CD4-positive, alpha-beta T cell treated with Interleukin-15 for 1 hour (primary cell): Measurements from ENCODE around the gene TBC1D24.
"Not testable (repeated sequence)": the region's sequence is repeated elsewhere in the genome, so short reads cannot be mapped to it uniquely, and the experiment has no call there.

Experiments used
- DNase-seq: peaks from one replicate; pipeline ENCODE4 v3.0.0-alpha.2; 2020

Gene TBC1D24

DNA sequence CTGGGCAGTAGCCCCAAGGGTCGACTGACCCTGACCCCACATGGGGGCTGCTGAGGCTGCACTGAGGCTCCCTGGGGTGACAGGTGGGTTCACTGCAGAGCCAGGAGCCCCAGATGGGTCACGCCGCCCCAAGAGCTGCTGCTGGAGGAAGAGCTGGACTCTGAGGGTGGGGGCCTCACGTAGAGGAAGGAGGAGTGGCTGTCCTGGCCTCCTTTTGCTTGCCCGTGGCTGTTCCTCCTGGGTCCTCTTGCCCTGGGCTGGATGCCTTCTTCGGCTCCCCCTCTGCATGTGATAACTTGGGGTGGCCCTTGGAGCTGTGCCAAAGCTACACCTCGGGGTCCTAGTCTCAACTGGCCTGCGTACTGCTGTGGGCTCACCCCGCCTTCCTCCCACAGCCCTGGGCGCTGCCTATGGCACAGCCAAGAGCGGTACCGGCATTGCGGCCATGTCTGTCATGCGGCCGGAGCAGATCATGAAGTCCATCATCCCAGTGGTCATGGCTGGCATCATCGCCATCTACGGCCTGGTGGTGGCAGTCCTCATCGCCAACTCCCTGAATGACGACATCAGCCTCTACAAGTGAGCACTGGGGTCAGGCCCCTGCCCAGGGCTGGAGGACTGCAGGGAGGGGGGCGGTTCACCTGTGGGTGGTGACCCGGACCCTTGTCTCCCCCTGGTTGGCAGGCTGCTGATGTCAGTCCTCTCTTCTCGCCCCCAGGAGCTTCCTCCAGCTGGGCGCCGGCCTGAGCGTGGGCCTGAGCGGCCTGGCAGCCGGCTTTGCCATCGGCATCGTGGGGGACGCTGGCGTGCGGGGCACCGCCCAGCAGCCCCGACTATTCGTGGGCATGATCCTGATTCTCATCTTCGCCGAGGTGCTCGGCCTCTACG is 44.1 kb downstream of the TBC1D24 start:
- no peak for DNase-seq

DNA sequence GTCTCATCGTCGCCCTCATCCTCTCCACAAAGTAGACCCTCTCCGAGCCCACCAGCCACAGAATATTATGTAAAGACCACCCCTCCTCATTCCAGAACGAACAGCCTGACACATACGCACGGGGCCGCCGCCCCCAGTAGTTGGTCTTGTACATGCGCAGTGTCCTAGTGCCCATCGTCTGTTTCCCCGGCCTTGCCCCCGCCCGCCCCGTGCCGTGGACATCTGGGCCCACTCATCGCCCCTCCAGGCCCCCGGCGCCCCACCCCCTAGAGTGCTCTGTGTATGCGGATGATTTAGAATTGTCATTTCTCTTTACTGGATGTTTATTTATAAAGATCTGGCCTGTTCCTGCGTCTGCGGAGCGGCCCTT is 44.8 kb downstream of the TBC1D24 start:
- DNase-seq: no peak

DNA sequence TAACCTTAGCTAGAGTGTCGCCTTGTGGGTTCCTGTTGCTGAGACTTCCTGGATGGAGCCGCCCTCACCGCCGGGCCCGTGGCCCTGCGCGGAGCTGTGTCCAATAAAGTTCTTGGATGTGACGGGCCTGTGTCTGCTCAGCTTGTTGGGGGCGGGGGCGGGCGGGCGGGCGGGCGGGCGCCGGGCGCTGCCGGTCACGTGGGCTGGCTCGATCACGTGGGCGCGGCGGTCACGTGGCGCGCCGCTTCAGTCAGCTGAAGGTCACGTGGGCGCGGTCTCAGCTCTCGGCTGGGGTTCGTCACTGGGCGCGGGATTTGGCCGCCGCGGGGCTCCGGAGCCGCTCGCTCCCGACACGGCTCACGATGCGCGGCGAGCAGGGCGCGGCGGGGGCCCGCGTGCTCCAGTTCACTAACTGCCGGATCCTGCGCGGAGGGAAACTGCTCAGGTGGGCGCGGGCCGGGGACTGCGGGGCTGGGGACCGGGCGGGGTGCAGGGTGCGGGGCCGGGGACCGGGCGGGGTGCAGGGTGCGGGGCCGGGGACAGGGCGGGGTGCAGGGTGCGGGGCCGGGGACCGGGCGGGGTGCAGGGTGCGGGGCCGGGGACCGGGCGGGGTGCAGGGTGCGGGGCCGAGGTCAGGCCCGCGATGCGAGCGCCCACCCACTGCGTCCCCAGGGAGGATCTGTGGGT is 45.3 kb downstream of the TBC1D24 start, which contains the start of gene AMDHD2:
Gene AMDHD2 (plus strand): TSS at position 275 of the 687 bp plus-strand sequence. CDS start 88 bp downstream, at position 363.
- DNase-seq: peak; percentile 91

DNA sequence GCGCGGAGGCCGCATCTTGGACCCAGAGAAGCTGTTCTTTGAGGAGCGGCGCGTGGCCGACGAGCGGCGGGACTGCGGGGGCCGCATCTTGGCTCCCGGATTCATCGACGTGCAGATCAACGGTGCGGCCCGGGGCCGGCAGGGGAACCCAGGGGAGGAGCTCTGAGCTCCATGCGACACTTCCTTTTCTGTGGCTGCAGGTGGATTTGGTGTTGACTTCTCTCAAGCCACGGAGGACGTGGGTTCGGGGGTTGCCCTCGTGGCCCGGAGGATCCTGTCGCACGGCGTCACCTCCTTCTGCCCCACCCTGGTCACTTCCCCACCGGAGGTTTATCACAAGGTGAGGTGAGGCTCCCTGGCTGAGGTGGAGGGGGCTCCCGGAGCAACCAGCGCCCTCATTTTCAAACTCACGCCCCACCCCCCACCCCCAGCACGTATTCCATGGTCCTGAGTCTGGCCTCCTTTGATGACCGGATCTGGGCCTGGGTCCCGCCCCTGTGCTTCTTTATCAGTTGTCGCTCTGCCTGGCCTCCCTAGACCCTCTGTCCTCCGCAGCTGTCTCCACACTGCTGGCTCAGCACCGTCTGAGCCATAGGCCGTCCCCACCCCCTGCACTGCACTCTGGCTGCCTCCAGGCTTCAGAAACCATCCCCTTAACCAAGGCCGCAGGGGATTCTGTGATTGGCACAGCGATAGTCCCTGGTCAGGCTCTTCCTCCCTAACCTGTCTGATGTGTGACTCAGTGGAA is 46.0 kb downstream of the TBC1D24 start:
- DNase-seq: peak; percentile 87

DNA sequence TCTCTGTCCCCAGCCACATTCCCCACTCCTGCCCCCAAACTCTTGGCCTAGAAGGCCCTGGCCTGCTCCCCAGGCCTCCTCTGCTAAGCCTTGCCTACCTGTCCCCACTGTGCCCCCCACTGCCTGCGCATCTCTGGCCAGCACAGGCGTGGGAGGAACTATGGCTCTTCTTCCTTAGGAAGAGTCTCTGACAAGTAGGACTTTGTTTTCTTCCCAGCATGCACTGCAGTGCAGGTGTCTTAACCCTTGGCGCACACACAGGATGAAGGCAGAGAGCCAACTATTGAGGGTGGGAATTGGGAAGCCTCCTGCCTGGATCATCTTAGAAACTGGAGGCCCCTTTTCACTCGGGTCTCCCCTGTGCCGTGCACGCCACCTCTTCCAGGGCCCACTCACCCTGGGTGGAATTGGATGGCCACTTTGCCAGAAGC is 48.9 kb downstream of the TBC1D24 start:
- peak; percentile 14 for DNase-seq

DNA sequence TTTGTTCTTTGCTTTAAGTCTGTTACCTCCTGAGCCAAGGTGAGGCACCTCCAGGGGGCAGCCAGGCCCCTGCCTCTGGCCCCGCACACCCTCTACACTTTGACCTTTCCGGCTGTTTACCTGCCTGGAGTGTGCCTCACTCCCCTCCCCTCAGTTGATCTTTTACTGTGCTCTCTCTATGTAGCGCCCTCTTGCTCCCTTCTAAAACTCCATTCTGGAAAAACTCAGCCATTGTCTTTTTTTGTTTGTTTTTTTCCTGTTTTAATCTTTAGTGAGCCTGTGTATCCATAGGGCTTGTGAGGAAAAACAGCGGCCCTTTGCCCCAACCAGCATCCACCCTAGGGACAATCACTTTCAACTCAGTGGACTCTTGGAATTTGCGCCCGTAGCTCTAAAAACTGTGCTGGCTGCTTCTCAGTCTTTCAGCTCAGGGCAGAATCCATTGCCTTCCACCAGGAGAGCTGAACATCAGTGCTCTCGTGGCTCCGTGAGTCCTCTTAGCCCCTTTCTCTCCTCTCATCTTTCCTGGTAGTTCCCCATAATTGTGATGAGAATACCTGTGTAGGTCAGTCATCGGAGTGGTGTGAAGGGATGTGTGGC is 49.5 kb downstream of the TBC1D24 start:
- DNase-seq: peak; percentile 6

DNA sequence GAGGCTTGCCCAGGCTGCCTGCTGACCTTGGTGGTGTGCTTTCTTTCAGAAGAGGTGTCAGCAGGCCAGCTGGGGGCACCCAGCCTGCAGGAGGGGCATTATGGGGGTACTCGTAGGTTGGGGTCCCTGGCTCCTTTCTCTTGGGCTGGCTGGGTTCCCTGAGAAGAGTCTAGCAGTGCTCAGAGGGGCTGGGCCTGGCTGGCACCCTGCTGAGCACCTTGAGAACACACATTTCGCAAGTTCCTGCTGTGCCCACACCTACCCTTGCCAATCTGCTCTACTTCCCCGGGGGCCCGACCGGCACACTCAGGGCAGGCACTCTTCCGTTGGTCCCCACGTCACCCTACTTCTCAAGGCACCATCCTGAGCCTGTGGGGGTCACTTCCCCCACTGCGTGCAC is 51.2 kb downstream of the TBC1D24 start:
- no peak for DNase-seq

DNA sequence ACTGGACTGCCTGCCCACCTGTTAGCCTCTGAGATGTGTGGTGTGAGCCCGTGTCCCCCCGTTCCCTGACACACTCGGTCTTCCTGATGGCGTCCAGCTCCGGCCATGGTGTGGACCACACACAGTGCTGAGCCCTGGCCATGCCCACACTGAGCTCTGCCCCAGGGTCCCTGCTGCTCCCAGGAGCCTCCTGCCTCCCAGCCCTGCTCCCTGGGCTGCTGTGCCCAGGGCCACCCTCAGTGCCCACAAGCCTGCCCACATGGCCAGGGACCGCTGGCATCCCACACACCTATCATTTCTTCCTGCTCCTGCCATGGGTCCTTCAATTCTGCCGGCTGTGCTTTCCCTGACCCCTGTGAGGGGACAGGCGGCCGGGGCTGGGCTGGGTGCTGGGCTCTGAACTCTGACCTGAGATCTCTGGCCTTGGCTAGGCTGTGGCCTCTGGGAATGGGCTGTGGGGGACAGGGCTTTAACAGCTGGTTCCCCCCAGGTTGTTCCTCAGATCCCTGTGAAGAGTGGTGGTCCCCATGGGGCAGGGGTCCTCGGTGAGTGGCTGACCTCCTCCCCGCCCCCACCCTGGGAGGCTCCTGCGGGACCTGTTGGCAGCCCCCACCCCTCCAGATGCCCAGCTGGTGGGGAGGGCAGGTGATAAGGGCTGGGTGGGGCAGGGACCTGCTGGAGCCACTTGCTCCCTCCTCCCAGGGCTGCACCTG is 52.3 kb downstream of the TBC1D24 start:
- DNase-seq: no peak

DNA sequence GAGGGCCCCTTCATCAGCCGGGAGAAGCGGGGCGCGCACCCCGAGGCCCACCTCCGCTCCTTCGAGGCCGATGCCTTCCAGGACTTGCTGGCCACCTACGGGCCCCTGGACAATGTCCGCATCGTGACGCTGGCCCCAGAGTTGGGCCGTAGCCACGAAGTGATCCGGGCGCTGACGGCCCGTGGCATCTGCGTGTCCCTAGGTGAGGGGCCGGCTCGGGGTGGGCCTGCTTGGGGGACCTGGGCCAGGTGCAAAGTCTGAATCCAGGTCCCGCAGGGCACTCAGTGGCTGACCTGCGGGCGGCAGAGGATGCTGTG is 52.8 kb downstream of the TBC1D24 start:
- DNase-seq: peak; percentile 16

DNA sequence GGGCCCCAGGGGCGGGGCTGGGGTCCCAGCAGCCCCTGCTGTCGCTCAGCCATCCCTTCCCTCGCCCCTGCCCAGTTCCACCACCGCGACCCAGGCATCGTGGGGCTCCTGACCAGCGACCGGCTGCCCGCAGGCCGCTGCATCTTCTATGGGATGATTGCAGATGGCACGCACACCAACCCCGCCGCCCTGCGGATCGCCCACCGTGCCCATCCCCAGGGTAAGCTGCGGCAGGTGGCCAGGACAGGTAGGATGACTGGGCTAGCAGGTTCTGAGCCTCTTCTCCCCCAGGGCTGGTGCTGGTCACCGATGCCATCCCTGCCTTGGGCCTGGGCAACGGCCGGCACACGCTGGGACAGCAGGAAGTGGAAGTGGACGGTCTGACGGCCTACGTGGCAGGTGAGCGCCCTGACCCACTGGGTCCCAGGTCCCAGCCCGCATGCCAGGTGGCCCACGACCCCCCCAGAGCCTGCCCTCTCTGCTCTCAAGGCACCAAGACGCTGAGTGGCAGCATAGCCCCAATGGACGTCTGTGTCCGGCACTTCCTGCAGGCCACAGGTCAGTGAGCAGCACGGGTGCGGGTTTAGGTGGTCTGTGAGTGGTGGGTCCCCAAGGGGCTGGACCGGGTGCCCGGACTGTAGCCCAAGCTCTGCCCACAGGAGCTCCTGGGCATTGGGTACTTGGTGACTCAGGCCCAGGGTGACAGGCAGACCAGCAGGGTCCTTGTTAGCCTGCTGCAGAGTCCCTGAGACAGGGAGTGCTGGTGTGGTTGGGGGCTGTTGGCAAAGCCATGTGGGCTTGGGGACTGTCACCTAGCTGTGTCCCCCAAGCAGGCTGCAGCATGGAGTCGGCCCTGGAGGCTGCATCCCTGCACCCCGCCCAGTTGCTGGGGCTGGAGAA is 53.5 kb downstream of the TBC1D24 start:
- peak; percentile 13 for DNase-seq

DNA sequence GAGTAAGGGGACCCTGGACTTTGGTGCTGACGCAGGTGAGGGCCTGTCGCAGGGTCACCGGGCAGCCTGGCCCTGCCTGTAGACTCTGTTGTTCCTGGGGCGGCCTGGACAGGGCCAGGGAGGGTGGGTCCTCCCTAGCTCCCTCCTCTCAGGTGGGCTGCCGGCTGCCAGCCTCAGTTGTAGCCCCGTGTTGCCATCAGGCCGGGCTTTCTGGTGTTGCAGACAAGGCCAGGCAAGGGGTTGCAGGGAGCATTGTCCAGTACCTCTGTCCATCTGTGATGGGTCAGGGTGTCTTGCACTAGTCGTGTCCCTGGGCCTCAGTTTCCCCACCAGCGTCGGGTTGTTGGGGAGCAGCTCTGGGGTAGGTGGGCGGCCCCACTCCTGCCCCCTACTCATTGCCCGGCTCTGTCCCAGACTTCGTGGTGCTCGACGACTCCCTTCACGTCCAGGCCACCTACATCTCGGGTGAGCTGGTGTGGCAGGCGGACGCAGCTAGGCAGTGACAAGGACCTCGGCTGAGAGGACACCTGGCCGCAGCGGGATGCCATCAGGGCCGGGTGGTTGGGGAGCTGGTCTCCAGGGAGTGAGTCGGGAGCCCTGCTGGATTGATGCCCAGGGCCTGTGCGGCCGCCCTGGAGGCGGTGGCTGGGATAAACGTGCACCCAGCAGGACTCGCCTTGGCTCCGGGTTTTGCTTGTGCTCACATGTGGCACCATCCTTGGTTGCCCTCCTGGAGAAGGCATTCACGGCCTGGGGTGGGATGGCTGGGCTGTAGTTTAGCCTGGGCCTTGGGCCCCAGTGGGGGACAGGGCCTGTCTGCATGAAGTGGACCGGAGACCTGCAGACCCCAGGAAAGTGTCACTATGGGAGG is 54.4 kb downstream of the TBC1D24 start:
- DNase-seq: peak; percentile 15

DNA sequence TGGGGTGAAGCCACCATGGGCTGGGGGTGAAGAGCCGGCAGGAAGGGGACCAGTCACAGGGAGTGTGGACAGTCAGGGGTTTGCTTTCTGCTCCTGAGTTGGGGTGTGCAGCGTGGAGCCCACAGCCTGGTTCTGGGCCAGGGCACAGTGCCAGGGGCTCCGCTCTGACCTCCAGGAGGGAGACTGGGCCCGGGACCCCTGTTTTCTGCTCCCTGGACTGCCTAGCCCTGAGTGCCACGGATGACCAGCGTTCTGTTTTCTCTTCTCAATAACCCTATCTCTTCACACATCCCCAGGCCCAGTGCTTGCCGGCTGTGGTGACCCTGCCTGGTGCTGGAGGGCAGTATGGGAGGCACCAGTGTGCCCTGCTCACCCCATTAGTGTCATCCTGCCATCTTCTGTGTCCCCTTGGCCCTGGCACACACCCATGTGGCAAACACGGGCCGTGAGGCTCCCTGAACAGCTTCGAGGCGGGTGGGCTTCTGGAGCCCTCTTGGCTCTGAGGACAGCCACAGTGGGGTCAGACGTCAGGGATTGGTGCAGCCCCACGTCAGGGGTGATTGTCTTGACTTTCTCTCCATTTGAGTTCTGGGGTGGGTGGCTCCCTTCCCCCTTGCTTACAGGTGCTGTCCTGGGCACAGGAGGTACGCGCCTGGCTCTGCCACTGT is 55.2 kb downstream of the TBC1D24 start:
- peak; percentile 4 for DNase-seq

DNA sequence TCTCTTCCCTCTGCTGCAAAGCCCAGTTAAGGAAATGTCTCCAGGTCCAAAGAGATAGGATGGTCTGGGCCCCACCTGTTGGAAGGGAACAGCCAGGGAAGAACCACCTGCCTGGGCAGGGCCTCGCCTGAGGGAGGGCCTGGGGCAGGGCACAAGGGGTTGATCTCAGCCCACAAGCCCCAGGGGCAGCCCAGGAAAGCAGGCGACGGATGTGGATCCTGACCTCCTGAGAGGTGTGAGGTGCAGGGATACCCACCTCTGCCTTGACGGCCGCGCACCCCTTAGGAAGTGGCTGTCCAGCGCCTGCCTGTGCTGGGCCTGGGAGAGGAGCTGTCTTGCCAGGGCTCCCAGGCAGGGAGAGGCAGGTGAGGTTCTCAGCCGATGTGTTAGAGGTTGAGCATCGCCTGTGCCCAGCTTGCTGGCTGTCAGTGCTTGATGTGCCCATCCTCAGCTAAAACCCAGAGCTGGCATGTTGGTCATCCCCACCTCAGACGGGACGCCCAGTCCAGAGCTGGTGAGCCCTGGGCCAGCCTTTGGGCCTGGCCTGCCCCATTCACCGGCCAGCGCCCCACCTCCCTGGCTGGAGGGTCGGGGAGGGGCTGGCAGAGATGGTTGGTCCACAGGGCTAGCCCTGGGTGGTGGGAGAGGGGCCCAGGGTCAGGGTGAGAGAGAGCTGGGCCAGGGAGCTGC is 55.8 kb downstream of the TBC1D24 start:
- DNase-seq: peak; percentile 15

DNA sequence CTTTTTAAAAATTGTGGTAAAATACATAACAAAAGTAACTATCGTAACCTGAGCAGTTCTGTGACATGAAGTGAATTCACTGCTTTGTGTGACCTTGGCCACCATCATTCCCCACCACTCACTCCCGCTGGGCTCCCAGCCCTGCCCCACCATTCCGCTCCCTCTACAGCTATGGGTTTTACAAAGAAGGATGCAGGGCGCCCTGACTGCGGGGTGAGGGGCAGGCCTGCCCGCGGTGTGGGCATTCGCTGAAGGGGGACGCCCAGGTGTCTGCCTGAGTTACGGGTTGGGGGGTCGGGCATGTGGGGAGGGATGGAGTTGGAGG is 56.4 kb downstream of the TBC1D24 start, which contains the start of gene CEMP1:
Gene CEMP1 (minus strand): TSS at position 38 of the 325 bp plus-strand sequence. CDS start 335 bp downstream, outside the sequence.
- DNase-seq: no peak

DNA sequence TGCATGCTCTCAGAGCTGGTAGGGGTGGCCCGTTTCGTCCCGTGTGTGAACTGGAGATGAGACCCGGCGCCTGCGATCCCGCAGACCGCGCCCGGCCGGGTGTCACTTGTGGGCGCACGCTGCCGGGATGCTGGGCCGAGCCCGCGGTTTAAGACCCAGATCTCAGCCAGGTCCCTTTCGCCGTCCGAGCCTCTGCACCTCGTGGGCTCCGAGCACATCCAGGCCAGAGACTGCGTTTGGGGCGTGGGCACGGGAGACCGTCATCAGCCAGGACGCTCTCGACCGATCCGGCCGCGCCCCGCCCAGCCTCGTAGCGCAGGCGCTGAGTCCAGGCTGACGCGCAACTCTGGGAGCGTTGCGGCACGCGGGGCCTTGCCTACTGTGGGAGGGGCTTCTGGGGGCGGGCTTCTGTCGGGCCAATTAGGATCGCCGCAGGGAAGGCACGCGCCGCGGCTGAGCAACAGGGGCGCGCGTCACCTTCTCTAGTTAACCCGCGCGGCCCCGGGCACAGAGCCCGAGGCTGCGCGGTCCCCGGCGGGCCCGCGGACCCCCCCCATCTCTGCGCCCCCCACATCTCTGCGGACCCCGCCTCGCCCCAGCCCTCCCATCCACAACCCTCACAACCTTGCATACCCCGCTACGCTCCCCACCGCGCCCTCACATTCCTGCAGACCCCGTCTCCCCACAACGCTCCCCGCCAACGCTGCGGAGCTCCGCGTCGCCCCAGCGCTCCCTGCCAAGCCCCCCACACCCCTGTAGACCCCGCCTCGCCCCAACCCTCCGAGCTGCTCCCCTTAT is 57.0 kb downstream of the TBC1D24 start:
- DNase-seq: peak; percentile 97

DNA sequence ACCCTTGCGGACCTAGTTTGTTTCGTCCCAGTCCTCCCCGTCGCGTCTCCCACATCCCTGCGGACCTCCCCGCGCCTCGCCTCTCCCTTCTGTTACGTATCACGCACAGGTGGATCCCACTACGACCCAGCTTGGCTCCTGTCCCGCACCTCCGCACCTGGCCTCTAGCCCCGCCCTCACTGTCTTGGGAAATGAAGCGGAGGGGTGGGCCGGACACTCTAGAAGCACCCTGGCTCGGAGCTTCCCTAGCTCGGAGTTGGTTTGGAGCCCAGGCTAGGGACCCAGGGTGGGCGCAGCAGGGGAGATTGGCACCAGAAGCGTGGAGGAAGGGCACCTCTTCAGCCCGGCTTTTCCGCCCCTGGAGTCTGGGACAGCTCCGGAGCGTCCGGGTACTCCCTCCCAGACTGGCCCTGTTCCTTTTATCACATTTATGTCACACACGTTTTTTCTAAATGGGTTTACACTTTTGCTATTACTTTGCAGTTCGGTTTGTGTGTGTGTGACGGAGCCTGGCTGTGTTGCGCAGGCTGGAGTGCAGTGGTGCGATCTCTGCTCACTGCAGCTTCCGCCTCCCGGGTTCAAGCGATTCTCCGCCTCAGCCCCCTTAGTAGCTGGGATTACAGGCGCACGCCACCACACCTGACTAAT is 57.7 kb downstream of the TBC1D24 start:
- DNase-seq: peak; percentile 79

DNA sequence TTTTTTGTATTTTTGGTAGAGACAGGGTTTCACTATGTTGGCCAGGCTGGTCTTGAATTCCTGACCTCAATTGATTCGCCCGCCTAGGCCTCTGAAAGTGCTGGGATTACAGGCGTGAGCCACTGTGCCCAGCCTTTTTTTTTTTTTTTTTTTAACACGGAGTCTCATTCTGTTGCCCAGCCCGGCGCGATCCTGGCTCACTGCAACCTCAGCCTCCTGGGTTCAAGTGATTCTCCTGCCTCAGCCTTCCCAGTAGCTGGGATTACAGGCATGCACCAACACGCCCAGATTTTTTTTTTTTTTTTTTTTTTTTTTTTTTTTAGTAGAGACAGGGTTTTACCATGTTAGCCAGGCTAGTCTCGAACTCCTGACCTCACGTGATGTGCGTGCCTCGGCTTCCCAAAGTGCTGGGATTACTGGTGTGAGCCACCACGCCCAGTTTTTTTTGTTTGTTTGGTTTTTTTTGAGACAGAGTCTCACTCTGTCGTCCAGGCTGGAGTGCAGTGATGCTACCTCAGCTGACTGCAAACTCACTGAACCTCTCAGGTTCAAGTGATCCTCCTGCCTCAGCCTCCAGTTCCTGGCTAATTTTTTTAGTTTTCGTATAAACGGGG is 58.3 kb downstream of the TBC1D24 start:
- DNase-seq: not testable (repeated sequence)
